GM12873 (cell line): Measurements from ENCODE around the gene TLK1.
A peak's percentile ranks its signal among the peaks of the same experiment; 100 is the strongest.

Experiments
- TF ChIP-seq, protein P1 (sequence below): IDR thresholded peaks from 2 replicates; pipeline ENCODE4 v1.5.1; 2012; ENCODE audit warnings: low read depth, mild to moderate bottlenecking, moderate library complexity, low read length, control low read depth; ENCODE audit not compliant: insufficient read depth; ENCODE audit errors: missing control alignments

The TLK1 gene

DNA sequence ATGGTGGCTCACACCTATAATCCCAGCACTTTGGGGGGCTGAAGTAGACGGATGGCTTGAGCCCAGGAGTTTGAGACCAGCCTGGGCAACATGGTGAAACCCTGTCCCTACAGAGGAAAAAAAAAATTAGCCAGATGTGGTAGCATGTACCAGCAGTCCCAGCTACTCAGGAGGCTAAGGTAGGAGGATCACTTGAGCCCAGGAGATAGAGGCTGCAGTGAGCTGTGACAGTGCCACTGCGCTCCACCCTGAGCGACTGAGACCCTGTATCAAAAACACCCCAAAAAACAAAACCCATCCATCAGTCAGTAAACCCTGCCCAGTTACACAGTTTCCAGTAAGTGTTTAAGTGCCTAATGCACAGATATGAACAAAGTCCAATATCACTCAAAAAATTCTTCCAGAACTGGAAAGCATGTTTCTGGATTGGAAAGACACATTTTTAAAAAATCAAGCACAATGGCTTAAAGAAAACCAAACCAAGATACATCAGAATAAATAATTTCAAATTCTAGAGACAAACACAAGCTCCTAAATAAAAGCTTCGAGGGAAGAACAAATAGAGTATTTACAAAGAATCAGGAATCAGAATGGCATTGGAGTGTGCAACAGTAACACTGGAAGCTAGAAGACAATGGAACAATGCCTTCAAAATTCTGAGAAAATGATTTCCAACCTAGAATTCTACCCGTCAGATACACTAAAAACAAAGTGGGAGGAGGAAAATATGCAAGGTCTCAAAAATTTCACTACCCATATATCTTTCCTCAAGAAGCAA, 72.4 kb downstream of the TLK1 start:
- TF ChIP-seq, protein P1, sequence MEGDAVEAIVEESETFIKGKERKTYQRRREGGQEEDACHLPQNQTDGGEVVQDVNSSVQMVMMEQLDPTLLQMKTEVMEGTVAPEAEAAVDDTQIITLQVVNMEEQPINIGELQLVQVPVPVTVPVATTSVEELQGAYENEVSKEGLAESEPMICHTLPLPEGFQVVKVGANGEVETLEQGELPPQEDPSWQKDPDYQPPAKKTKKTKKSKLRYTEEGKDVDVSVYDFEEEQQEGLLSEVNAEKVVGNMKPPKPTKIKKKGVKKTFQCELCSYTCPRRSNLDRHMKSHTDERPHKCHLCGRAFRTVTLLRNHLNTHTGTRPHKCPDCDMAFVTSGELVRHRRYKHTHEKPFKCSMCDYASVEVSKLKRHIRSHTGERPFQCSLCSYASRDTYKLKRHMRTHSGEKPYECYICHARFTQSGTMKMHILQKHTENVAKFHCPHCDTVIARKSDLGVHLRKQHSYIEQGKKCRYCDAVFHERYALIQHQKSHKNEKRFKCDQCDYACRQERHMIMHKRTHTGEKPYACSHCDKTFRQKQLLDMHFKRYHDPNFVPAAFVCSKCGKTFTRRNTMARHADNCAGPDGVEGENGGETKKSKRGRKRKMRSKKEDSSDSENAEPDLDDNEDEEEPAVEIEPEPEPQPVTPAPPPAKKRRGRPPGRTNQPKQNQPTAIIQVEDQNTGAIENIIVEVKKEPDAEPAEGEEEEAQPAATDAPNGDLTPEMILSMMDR = no peak

GRCh38 chr2:171087547-171087946, 73.1 kb downstream of the TLK1 start:
- TF ChIP-seq, protein P1 = no peak

DNA sequence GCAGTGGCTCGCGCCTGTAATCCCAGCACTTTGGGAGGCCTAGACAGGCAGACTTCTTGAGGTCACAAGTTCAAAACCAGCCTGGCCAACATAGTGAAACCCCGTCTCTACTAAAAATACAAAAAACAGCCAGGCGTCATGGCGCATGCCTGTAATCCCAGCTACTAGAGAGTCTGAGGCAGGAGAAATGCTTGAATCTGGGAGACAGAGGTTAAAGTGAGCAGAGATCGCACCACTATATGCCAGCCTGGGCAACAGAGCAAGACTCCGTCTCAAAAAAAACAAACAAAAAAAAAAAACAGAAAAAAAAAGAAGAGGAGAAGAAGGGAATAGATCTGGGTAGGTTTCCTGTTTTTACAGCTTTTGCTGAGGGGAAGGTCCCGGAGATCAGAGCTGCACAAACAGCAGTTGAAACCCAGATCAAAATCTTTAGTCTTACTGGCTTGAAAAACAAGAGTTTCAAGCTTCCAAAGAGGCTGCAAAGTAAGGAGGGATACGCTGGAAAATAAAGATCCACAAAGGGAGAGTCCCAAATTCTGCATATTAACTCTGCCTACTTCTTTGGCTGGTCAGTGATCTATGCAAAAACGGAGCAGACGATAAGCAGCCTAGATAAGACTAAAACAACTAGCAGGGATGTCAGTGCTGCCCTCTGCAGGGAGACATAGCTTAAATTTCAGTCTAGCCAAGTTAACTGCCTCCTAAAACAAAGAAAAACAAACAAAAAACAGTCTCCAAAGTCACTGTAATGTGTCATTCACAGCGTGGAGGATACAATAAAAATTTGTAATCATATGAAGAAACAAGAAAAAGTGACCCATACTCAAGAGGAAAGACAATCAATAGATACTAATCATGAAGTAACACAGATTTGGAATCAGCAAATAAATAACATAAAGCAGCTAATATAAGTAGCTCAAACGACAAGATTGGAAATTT, 74.1 kb downstream of the TLK1 start:
- TF ChIP-seq, protein P1 = peak; percentile 69

- TF ChIP-seq, protein P1 = no peak
Observed at GRCh38 chr2:171084128-171084527, 76.6 kb downstream of the TLK1 start.

DNA sequence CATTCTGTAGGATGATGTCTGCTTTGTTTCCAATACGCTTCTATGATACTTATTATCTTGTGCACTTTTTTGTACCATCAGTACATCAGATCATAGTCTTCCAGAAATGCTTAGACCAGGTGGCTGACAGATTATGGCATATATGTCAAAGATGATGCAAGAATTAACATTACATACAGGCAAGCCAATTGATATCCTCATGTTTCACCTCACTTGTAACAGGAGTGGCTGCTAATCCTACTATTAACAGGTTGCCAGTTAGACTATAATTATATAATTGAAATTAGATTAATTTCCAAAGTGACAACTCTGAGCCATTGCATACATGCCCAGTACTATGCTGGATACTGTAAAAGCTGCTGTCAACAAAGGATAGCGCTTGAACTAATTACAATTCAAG, 77.2 kb downstream of the TLK1 start:
- TF ChIP-seq, protein P1 = no peak

- TF ChIP-seq, protein P1 = no peak
Observed at GRCh38 chr2:171081649-171082111, 79.0 kb downstream of the TLK1 start.

GRCh38 chr2:171080607-171081006, 80.1 kb downstream of the TLK1 start:
- TF ChIP-seq, protein P1 = no peak
